Measurements from ENCODE around the gene CUL2. TPM values are rescaled to one million over a fixed set of nuclear protein-coding genes. Genes with fewer than 3 reads are reported as not detected.
A peak's percentile ranks its signal among the peaks of the same experiment; 100 is the strongest.
"Not testable (repeated sequence)": the region's sequence is repeated elsewhere in the genome, so short reads cannot be mapped to it uniquely, and the experiment has no call there.

The CUL2 gene
- total RNA-seq, 4 donors from 2014 or later: 15.0 to 18.7 (median 17.5) TPM

DNA sequence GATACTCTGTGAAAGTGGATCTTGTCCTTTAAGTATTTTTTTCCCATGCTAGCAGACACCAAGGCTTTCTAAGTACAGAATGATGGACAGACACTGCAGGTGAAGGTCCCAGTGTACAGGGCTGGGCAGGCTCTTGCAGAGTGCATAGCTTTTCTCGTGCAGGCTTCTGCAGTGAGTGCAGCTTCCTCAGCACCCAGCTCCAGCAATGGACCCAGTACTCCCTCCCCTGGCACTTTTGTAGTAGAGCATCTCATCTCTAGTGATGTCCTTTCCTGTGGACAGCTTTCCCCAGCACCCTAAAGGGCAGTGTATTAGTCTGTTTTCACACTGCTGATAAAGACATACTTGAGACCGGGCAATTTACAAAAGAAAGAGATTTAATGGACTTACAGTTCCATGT, 104.3 kb downstream of the CUL2 start:
- 70 to 71% methylated on average over 2 of the region's 2 CpGs for WGBS, 2 donors
- H3K4me3 ChIP-seq (ENCODE audit: low read depth, poor library complexity, severe bottlenecking): no peak overlapping the region
- intact Hi-C loops (cut with DNase I; ENCODE audit: low total_unique reads): no loop called here
- peak in 1 of 2 donors; percentile 20 for DNase-seq (ENCODE audit: low spot score in 2 of 2)
- TF ChIP-seq POLR2A (IDR thresholded peaks at IDR 0.05) (no peak), CTCF (IDR thresholded peaks at IDR 0.05) (no peak)

- TF ChIP-seq POLR2A (IDR thresholded peaks at IDR 0.05): no peak
- TF ChIP-seq CTCF (IDR thresholded peaks at IDR 0.05): no peak
- H3K4me3 ChIP-seq (ENCODE audit: low read depth, poor library complexity, severe bottlenecking): no peak overlapping the region
- intact Hi-C loops (cut with DNase I; ENCODE audit: low total_unique reads): no loop called here
- 95 to 100% methylated on average over 2 of the region's 2 CpGs for WGBS, 2 donors
- DNase-seq (ENCODE audit: low spot score in 2 of 2): no peak
Measured at GRCh38 chr10:34985146-34985545, 105.0 kb downstream of the CUL2 start.

- intact Hi-C loops (cut with DNase I; ENCODE audit: low total_unique reads): no loop called here
- TF ChIP-seq POLR2A (IDR thresholded peaks at IDR 0.05): no peak
- no peak for TF ChIP-seq CTCF (IDR thresholded peaks at IDR 0.05)
- 85 to 94% methylated on average over 2 of the region's 2 CpGs for WGBS, 2 donors
- no peak overlapping the region for H3K4me3 ChIP-seq (ENCODE audit: low read depth, poor library complexity, severe bottlenecking)
- DNase-seq (ENCODE audit: low spot score in 2 of 2): no peak
Measured at GRCh38 chr10:34981844-34982243, 108.3 kb downstream of the CUL2 start.

GRCh38 chr10:34979938-34980337, 110.2 kb downstream of the CUL2 start:
- no peak for TF ChIP-seq CTCF (IDR thresholded peaks at IDR 0.05)
- no peak for TF ChIP-seq POLR2A (IDR thresholded peaks at IDR 0.05)
- intact Hi-C loops (cut with DNase I; ENCODE audit: low total_unique reads): loop anchor here (10.0 kb wide), 2 partner anchors 255 to 315 kb away; no protein-coding TSS in a partner anchor
- 50 to 79% methylated on average over 2 of the region's 2 CpGs for whole genome bisulfite sequencing, 2 donors

DNA sequence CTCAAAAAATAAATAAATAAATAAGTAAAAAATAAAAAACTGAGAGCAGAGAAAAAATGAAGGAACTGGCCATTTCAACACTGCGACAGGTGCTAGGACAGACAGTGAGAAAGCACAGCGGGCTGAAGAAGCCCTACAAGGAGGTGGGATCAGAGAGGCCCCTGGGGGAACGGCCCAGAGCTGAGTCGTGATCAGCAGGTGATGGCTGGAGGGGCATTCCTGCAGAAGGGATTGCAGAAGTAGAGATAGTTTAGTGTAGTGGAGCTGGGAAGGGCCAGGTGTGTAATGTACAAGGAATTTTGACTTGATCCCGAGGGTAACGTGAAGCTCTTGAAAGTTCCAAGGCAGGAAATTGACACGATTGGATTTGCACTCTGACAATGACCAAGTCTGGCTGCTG, 112.1 kb downstream of the CUL2 start:
- intact Hi-C loops (cut with DNase I; ENCODE audit: low total_unique reads): loop anchor here (10.0 kb wide), 2 partner anchors 253 to 313 kb away; no protein-coding TSS in a partner anchor
- H3K4me3 ChIP-seq (ENCODE audit: low read depth, poor library complexity, severe bottlenecking): no peak overlapping the region
- DNase-seq (ENCODE audit: low spot score in 2 of 2): no peak
- 80 to 85% methylated on average over 7 of the region's 7 CpGs for WGBS, 2 donors
- TF ChIP-seq CTCF (IDR thresholded peaks at IDR 0.05): no peak
- TF ChIP-seq POLR2A (IDR thresholded peaks at IDR 0.05): no peak

More at GRCh38 chr10:34979938-34980337, 110.2 kb downstream of the CUL2 start:
- no peak overlapping the region for H3K4me3 ChIP-seq (ENCODE audit: low read depth, poor library complexity, severe bottlenecking)
- no peak for DNase-seq (ENCODE audit: low spot score in 2 of 2)

DNA sequence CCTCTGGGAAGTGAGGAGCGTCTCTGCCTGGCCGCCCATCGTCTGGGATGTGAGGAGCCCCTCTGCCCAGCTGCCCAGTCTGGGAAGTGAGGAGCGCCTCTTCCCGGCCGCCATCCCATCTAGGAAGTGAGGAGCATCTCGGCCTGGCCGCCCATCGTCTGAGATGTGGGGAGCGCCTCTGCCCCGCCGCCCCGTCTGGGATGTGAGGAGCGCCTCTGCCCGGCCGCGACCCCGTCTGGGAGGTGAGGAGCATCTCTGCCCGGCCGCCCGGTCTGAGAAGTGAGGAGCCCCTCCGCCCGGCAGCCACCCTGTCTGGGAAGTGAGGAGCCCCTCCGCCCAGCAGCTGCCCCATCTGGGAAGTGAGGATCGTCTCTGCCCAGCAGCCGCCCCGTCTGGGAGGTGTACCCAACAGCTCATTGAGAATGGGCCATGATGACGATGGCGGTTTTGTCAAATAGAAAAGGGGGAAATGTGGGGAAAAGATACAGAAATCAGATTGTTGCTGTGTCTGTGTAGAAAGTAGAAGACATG, 113.7 kb downstream of the CUL2 start:
- WGBS, 2 donors: 96 to 99% methylated on average over 26 of the region's 29 CpGs
- not testable (repeated sequence) for H3K4me3 ChIP-seq (ENCODE audit: low read depth, poor library complexity, severe bottlenecking)
- intact Hi-C loops (cut with DNase I; ENCODE audit: low total_unique reads): loop anchor here (10.0 kb wide), 2 partner anchors 252 to 312 kb away; no protein-coding TSS in a partner anchor

GRCh38 chr10:34974364-34975065, 115.6 kb downstream of the CUL2 start:
- DNase-seq (ENCODE audit: low spot score in 2 of 2); H3K4me3 ChIP-seq (ENCODE audit: low read depth, poor library complexity, severe bottlenecking): not testable (repeated sequence)
- intact Hi-C loops (cut with DNase I; ENCODE audit: low total_unique reads): loop anchor here (10.0 kb wide), 2 partner anchors 250 to 310 kb away; no protein-coding TSS in a partner anchor
- WGBS, 2 donors: 71 to 76% methylated on average over 8 of the region's 8 CpGs

More for the DNA sequence above, 113.7 kb downstream of the CUL2 start:
- not testable (repeated sequence) for DNase-seq (ENCODE audit: low spot score in 2 of 2)

- DNase-seq (ENCODE audit: low spot score in 2 of 2): peak in 1 of 2 donors; percentile 63
- intact Hi-C loops (cut with DNase I; ENCODE audit: low total_unique reads): loop anchor here (10.0 kb wide), 2 partner anchors 249 to 309 kb away; no protein-coding TSS in a partner anchor
- not testable (repeated sequence) for H3K4me3 ChIP-seq (ENCODE audit: low read depth, poor library complexity, severe bottlenecking)
- 48 to 58% methylated on average over 3 of the region's 3 CpGs for WGBS, 2 donors
Measured at GRCh38 chr10:34973757-34974156, 116.4 kb downstream of the CUL2 start.

DNA sequence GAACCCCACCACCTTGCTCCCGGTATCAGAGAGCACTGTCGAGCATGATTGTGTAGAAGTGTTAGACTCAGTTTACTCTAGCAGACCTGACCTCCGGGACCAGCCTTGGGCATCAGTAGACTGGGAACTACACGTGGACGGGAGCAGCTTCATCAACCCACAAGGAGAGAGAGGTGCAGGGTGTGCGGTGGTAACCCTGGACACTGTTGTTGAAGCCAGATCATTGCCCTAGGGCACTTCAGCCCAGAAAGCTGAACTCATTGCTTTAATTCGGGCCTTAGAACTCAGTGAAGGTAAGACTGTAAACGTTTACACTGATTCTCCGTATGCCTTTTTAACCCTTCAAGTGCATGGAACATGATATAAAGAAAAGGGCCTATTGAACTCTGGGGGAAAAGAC, 117.0 kb downstream of the CUL2 start:
- not testable (repeated sequence) for H3K4me3 ChIP-seq (ENCODE audit: low read depth, poor library complexity, severe bottlenecking); DNase-seq (ENCODE audit: low spot score in 2 of 2)
- intact Hi-C loops (cut with DNase I; ENCODE audit: low total_unique reads): loop anchor here (10.0 kb wide), 2 partner anchors 248 to 308 kb away; no protein-coding TSS in a partner anchor
- WGBS, 2 donors: 58 to 65% methylated on average over 9 of the region's 9 CpGs
